Activated T-helper 9 cell treated with anti-CD3 and anti-CD28 coated beads, Interleukin-2, amount 50 U/mL, for 16 hours (primary cell): ENCODE results near the gene TMEM218.

ENCODE experiments used
- DNase-seq: peaks from one replicate; pipeline ENCODE4 v3.0.0-alpha.2; 2020; ENCODE audit warnings: low read depth

TMEM218 gene

GRCh38 chr11:125053167-125053566 lies 58.3 kb downstream of the TMEM218 start:
- no peak for DNase-seq

- no peak for DNase-seq
Observed at GRCh38 chr11:125052047-125052446, 59.4 kb downstream of the TMEM218 start.

- no peak for DNase-seq
Observed at GRCh38 chr11:125049164-125049792, 62.1 kb downstream of the TMEM218 start.
